GM19240 (cell line): Measurements from ENCODE around the gene SSBP2.

Experiments
- DNase-seq: peaks from one replicate; pipeline ENCODE4 v3.0.0; 2011; ENCODE audit warnings: low spot score; ENCODE audit not compliant: insufficient read length

Gene SSBP2

GRCh38 chr5:81751009-81751835, at the start of gene SSBP2:
Gene SSBP2 (minus strand): TSS chr5:81751097. CDS start chr5:81751042, 55 bp downstream.
- DNase-seq, result peak; percentile 82

GRCh38 chr5:81795666-81796065, 44.8 kb upstream of the SSBP2 start:
- DNase-seq, result no peak

- DNase-seq, result no peak
These were observed 43.3 kb upstream of the SSBP2 start for GRCh38 chr5:81794226-81794625.

- no peak for DNase-seq
These were observed 39.4 kb upstream of the SSBP2 start for GRCh38 chr5:81790336-81790735.

GRCh38 chr5:81789033-81789432, 38.1 kb upstream of the SSBP2 start:
- no peak for DNase-seq

DNA sequence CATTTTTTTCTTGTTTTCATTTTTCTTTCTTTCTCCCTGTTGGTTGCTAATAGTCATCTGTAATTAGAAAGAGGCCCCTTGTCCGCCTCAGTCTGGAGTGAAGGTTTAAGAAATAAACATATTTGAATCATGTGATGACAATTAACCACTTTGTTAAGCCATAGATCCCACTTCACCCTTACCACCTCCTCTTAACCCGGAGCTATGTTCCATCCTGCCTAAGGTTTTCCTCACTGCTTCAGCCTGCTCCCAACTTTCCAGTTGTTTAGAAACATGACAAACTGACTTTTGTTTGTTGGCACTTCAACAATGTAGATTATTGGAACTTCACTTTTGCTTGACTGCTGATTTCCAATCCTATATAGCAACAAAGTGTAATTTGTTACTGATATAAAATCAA, 37.4 kb upstream of the SSBP2 start:
- no peak for DNase-seq

DNA sequence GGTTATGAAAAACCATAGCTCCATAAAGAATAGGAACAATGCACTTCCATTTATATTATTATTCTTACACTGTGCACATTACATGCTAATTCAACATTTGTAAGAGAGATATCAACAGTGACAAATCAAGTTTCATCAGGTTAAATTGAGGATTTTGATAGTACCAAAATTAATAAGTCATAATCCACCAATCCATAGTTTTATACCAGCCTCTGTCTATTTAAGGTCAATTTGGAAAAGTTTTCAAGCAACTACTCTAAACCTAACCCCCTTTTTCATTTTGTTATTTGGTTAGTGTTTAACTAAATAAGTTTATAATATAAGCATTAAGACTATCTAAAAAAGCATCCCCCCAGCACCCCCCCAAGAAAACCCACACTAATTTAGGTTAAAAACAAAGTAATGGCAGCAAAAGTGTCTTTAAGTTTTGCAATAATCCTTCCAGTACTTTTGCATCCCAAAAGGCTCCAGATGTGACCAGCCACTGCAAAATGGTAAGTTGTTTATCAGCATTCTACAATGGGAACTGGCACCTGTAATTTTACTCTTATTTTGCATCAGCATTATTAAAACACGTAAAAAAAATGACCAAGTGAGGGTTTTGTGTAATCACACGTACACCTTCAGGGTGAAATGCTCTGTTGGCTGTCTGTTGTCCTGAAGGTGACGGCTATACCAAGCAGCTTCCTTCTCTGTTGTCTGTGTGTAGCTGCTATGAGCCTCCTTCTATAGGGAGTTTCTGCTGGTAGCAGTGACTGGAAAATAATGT, 36.8 kb upstream of the SSBP2 start:
- no peak for DNase-seq

DNA sequence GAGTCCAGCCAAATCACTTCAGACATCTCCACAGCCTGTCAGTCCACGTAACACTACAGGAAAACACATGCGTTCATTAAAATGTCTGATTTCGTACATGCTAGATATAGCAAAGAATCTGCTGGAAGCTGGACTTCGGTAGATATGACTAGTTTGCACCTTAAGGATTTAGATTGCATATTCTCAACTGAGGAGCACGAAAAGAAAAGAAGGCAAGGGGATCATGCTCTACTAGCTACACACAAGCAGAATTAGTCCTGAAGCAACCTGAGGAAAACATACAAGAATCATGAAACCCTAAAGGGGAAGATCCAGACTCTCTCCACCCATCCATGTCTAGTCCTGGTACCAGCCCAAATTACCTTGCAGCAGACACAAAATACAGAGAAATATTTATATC, 36.1 kb upstream of the SSBP2 start:
- no peak for DNase-seq

- no peak for DNase-seq
These were observed 35.6 kb upstream of the SSBP2 start for GRCh38 chr5:81786496-81786895.

DNA sequence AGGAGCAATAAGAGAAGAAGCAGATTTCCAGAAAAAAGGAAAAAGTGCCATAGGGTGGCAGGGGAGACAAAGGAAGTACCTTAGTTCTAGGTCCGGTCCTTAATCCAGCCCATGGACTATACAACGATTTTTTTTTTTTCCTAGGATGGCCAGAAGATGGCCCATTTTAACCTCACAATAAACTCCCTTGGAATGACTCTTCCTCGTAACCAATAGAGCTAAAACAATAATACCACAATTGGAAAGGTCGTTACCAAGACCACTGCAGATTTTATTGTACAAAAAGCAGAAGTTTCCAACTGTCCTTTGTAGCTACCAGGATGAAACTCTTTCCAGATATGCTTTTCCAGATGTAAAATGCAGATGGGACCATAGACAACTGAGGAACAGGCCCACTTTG, 34.4 kb upstream of the SSBP2 start:
- DNase-seq, result no peak

DNA sequence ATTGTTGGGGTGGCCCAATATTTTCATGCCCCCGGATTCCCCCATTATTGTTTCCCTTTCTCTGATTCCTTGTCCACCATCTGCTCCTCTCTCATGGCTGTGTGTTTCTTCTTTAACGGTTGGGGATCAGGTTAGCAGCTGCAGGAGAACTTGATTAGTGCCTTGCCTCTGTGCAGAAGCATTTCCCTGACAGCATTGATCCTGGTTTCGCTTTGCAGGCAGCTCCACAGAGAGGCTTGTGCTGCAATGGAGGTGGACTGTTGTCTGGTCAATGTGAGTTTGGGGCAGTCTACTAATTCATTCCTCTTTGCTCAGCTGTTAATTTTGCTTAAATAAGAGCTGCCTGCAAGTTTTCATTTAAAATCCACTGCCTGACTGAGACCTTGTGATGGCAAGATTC, 32.5 kb upstream of the SSBP2 start:
- no peak for DNase-seq

GRCh38 chr5:81782811-81783210, 31.9 kb upstream of the SSBP2 start:
- no peak for DNase-seq

GRCh38 chr5:81779916-81780266, 29.0 kb upstream of the SSBP2 start:
- no peak for DNase-seq

DNA sequence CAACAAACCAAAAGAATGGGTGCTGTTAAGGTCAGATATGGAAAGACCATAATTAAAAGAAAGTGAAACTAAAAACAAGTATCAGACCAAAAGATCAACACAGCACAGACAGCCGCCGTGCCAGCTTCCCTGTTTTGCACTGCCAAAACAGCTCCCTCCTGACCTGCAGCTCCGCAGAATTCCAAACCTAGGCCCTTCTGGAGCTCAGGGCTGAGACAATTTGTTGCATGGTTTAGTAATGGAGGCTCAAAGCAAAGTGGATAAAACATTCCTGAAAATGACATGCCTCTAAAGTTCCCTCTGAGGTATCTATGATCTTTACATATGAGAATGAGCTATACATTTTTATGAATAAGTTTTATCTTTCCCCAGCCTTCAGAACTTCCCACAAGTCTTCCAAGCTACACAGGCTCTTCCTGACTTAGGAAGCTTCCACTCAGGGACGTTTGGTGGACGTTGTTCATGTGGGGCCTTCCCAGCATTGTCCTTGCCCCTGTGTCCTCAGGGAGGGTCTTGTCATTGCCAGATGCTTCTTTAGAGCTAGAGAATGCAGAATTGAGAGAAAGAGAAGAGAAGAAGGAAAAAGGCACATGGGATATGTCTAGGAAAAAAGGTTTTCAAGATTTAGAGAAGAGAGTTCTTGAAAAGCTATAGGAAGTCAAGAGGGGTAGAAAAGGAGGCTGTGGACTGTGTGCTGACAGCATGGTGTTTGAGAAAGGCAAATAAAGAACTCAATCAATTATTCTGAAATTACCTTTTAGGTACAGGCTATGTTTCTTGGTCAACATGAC, 28.4 kb upstream of the SSBP2 start:
- peak; percentile 21 for DNase-seq

GRCh38 chr5:81778642-81779041, 27.7 kb upstream of the SSBP2 start:
- no peak for DNase-seq

GRCh38 chr5:81776258-81776657, 25.4 kb upstream of the SSBP2 start:
- no peak for DNase-seq

GRCh38 chr5:81774374-81774773, 23.5 kb upstream of the SSBP2 start:
- no peak for DNase-seq

- no peak for DNase-seq
These were observed 22.7 kb upstream of the SSBP2 start for GRCh38 chr5:81773574-81773973.

DNA sequence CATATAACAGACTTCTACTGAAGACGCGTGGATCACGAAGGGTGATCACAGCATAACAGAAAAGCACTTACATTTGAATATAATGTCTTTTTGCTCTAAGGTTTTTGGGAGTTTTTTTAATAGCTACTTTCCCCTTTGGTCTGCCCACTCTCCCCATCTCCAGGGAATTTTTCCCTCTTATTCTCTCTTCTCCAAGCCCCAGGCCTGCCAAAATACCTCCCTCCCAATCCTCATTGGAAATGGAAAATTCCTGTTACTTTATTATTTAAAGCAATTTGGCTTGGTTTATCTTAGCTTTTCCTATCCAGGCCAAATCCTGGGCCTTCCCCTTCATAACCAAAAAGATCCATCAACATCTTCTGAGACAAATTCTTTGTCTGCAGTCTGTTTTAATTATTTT, 22.3 kb upstream of the SSBP2 start:
- no peak for DNase-seq

DNA sequence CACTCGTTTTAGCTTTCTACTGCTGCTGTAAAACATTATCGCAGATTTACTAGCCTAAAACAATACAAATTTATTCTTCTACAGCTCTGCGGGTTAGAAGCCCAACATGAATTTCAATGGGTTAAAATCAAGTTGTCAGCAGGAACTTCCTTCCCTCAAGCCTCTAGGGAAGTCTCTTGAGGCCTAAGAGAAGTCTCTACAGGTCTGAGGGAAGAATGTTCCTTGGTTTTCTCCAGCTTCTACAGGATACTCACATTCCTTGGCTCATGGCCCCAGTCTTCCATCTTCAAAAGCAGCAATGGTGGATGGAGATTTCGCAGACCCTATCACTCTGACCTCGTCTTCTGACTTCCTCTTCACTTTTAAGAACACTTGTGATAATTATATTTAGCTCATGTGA, 21.6 kb upstream of the SSBP2 start:
- DNase-seq, result no peak

- DNase-seq, result no peak
These were observed 18.1 kb upstream of the SSBP2 start for GRCh38 chr5:81768935-81769452.

DNA sequence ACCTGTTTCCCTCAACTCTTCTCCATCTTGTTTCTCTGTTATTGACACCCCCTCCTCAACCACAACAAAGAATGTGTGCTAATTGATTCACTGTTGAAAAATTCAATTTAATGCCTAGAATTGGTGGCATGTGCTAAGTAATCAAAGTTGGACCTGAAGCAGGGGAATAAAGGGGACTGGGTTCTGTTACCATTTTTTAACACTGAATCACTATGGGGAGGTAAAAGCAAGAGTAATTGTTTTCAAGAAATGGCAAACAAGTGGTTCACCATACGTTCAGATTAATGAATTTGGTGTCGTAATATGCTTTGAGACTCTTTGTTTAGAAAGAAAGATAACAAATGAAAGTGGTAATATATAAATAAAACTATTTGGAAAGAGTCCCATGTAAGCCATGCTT, 17.0 kb upstream of the SSBP2 start:
- no peak for DNase-seq
